PFSK-1 (cell line): Measurements from ENCODE around the gene RNFT2.

Experiments
- REST ChIP-seq, 2 experiments: IDR thresholded peaks; 2 replicates each; pipeline versions ENCODE4 v1.6.1 to v1.8.0; 2011 to 2012; ENCODE audit warnings: low read depth in 2 of 2, low read length in 2 of 2, control low read depth in 1 of 2, inconsistent platforms in 1 of 2, mild to moderate bottlenecking in 1 of 2, moderate library complexity in 1 of 2; ENCODE audit not compliant: insufficient read depth in 1 of 2
- SIN3A ChIP-seq: IDR thresholded peaks from 2 replicates; pipeline ENCODE4 v1.6.1; 2012; ENCODE audit warnings: mild to moderate bottlenecking, low read length, moderate library complexity, borderline replicate concordance; ENCODE audit not compliant: insufficient read depth

GRCh38 chr12:116697716-116698115 is 40.4 kb upstream of the RNFT2 start:
- no peak for TF ChIP-seq SIN3A
- TF ChIP-seq REST (IDR thresholded peaks at IDR 0.05; ENCODE audit: insufficient read depth in 1 of 2, low read depth in 2 of 2, low read length in 2 of 2), result no peak
